GM21529 (cell line): Measurements from ENCODE around the gene RNF214.

ENCODE experiments used
- ATAC-seq: cut with Tn5 transposase; IDR thresholded peaks from one replicate; pipeline ENCODE4 v1.9.1; 2021; ENCODE audit not compliant: unreplicated experiment

RNF214 gene

DNA sequence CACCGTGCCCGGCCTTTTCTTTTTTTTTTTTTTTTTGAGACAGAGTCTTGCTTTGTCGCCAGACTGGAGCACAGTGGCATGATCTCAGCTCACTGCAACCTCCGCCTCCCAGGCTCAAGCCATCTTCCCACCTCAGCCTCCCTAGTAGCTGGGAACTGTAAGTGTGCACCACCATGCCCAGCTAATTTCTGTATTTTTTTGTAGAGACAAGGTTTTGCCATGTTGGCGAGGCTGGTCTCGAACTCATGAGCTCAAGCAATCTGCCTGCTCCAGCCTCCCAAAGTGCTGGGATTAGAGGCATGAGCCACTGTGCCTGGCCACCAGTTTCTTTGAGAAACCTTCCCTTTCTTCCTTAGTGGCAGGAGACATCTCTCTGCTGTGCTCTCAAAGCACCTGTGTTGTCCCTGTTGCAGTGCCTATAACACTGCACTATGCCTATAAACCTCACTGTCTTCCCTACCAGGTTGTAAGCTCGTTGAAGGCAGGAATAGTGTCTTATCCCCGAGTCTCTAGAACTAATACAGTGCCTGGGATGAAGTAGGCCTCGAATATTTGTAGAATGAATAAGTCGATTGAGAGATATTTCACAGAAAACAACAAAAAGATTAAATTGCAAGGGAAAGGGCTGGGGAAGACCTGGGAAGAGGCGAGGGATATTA, 19.6 kb upstream of the RNF214 start:
- no peak for ATAC-seq

DNA sequence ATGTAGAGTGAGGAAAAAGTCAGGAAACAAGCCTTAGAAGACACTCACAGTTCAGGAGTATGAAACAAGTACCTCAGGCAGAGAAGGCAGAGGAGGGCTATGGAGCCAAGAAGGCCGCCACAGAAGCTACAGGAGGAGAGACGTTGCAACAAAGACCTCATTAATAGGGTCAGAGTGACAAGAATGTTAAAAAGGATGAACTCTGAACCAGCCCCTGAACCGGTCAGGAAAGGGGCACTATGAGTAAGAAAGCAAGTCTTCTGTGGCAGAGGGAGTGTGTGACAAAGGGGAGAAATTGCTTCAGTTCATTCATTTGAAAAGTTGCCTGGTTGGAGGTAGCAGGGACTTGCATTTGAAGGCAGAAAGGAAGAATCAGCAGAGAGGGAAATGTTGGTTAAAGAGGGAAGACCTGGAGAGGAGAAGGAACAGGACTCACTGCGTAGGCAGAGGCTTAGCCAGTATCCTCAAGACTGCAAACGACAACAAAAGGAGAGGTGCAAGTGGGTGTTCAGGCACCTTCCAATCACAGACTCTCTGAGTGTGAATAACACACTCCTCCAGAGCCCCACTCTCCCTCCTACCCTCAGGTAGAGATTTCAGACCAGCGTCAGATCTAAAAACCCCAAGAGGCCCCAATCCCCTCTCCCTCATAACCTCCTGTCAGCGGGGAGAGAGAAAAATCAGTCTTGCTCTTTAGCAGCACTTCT, 17.9 kb upstream of the RNF214 start:
- no peak for ATAC-seq

DNA sequence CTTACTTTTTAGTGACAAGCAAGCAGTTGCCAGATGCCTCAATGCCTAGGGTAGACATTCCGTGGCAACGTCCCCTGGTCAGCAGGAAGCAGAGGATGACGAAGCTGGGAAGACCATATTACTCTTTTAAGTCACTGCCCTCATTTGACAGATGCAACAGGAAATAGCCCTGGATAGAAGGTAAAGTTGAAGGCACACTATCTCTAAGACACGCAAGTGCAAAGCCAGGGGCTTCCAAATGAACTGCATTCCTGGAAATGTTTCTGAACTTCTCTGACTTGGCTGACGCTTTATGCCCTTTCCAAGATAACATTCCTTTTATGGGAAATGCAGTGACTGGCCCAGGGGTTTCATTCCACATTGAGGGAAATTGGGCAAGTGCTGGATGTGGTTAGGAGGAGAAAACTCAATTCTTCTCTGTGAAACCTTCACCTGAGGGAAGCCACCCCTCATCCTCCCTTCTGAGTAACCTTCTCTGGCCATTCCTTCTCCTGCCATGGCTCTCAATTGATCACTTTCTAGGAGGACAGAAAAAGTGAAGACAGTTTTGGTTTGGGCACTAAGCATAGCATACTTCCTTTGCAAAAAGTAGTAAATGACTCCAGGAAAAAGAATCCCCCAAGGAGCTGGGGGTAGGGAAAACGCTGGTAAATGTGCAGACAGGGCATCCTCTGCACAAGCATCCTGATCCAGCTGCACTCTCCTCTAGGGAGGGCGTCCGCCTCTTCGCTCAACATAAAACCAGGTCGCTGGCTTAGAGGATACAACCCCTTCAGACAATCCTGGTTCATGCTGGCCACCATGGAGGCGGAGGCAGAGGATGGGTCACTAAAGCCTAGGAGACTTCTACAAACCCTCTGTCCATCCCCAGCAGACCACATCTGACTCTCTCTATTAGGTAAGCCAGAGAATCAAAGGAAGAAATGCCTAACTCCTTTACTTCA, 15.1 kb upstream of the RNF214 start:
- no peak for ATAC-seq

DNA sequence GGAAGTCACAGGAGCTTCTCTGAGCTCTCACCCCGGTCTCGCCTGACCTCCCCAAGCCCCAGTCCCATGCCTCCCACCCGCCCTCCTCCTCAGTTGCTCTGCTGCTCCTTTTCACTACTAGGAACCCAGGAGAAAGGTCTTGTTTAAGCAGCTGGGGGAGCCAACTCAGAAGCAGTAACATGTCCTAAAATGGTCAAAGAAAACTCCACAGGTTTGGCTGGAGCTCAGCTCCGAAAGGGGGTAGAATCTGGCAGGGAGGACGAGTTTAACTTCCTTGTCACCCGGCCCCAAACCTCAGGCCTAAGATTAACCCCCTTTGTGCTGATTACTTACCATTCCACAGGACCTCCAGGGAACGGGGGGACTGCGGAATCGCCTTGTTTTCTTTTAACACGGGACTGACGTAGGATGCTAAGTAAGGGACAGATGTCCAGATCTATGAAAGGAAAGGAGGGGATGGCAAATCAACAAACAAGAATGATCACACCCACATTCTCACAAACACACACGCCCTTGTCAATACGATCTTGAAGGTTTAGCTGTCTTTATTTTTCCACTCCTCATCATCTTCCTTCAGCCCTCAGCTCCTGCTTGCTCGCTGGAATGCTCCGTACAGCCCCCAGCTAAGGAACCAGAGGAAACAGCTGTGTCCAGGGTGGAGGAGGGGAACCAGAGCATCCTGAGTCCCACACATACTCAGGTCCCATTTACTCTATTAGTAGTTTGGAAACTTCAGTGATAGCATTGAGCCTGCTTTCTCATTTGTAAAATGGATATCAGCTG, 14.1 kb upstream of the RNF214 start:
- no peak for ATAC-seq

DNA sequence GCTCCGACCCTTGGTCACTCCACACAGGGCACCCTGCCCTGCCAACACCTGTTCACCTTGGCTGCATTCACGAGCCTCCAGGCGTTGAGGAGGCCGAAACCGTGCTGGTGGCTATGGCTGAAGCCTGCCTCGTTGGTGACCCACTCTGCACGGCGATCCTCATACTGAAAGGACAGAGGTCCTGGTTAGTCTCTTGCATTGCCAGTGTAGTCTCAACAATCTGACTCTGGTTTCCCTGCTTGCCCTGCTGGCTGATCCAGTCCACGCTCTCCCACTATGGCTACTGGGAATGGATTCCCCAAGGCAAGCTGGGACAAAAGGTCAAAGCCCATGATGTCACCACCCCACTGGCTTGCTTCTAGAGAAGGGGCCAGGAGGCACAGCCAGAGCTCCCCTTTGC, 13.5 kb upstream of the RNF214 start:
- ATAC-seq: no peak

DNA sequence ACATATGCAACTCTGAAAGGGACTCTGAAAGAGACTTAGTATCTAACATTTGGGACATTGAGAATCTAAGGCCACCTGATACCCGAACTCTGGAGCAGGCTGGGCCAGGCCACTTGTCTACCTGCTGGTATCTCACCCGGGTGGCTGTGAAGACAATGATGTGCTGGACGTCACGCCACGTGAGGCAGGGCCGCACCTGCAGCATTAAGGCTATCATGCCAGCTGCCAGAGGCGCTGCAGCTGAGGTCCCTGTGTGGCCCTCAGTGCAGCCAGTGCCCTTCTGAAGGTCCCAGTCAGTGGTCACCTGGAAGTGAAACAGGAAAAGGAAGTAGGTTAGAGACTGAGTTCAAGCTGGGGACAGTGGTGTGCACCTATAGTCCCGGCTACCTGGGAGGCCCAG, 13.0 kb upstream of the RNF214 start:
- ATAC-seq: no peak

DNA sequence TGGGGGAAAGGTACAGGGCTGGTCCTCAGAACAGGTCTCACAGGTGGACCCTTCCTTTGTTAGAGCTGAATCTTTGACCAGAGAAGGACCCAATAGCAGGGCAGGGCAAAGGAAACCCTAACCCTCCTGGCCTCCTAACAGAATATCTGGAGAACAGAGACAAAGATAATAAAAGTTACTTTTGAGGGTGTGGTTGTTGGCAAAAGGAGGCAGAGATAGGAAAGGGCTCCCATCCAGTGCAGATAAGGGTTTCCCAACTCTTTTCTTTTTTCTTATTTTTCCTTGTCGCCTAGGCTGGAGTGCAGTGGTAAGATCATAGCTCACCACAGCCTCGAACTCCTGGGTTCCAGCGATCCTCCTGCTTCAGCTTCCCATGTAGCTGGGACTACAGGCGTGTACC, 12.5 kb upstream of the RNF214 start:
- no peak for ATAC-seq

DNA sequence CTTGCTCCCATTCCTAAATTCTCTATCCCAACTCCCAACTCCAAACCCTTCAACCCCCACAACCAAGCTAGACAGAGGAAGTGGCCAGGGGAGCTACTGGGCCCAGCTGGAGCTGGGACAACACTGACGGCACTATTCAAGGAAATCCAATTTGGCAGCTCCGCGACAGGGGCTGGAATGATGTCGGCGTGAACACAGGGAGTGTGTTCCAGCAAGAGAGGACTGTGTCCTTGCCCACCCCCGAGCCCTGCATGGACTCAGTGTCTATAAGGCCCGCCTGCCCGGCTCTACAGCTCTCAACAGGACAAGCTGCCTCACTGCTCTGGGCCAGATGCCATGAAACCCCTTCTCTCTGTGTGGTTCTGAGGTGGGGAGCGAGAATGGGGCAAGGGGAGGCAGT, 11.9 kb upstream of the RNF214 start:
- no peak for ATAC-seq

DNA sequence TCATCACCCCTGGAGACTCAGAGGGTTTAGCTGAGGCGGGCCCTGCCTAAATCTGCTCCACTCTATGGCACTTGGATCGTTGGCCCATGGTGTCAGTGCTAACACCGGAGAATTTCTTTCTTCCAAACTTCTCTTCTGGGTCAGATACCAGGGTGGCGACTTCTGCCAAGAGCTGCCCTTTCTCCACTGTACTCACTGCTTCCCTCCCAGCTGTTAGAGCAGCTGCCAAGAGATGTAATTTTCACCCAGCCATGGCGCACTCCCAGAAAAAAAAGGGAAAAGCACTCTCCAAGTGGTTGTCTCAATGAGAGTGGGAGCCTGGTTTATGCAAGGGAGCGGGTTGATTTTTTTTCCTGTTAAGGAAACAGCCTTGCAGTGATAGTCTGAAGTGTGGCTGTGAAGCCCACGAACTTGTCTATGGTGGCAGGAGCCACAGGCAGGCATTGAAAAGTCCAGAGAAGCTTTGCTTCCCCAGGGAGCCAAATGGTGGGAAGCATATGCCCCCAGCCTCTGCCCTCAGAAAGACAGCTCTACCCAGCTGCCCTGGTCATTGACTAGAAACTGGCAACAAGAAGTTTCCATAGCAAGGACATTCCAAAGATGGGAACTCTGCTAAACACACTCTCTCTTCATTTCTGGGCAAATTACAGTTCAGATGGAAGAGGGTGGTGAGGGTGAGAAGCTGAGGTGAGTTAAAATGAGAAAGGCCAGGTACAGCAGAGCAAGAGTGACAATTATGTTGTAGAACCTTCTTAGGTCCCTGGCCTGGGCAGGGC, 11.3 kb upstream of the RNF214 start:
- ATAC-seq: no peak

DNA sequence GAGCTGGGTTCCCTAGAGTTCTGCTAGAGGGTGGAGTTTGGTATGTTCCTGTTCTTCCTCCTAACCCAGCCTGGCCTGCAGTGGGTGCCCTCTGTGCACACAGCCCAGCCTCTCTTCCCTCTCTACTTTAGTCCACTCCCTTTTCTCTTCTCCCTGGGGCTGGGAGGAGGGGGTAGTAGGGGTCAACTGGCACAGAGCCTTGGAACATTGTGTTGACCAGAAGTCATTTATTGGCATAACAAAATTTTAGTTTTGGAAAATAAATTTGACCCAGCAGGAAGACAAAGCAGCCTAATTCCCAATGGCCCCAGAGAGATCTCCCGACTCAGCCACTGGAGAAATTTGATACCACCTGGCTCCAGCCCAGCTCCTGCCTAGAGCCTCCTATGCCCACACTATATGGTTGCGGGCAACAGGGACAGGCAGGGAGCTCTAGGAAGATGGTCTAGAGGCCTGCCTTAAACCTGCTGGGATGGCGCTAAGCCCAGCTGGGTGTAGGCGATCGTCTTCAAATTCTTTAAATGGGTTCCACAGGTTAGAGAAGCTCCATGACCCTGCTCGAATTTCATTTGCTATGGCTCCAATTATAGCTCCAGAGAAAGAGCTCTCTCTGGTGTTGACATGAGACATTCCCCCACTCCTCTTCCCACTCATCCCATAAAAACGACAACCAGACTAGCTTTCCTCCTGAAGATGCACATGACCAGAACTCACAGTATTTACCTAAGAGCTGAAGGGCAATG, 10.5 kb upstream of the RNF214 start:
- no peak for ATAC-seq

DNA sequence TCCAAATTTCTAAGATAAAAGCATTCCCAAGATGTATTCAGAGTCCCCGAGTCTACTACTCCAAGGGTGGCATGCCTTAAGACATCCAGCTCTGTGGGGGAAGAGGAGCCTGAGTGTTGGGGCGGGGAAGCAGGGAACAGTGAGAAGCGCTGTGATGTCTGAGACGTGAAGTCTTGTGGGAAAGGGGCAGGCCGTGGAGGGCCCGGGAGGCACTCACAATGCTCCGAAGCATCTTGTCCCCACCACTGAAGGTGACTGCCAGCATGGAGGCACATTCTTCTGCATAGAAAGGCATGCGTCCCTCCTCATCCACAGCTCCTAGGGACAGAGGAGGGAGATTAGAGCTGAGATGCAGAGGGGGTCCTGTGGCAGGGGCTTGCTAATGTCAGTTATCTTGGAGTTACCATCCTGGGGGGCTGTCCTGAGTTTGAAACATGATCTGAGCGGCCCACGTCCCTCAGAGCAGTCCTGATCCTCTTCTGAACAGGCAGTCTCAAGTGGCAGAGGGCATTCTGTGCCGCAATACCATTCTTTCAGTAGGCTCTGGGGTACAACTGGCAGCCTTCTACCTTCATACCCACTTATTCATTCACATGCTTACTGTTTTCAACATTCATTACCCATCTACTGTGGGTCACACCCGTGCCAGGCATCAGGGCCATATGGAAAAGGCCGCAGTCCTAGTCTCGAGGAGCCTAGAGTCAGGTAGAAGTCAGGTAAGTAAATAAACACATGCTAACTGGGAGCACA, 9.3 kb upstream of the RNF214 start:
- no peak for ATAC-seq

DNA sequence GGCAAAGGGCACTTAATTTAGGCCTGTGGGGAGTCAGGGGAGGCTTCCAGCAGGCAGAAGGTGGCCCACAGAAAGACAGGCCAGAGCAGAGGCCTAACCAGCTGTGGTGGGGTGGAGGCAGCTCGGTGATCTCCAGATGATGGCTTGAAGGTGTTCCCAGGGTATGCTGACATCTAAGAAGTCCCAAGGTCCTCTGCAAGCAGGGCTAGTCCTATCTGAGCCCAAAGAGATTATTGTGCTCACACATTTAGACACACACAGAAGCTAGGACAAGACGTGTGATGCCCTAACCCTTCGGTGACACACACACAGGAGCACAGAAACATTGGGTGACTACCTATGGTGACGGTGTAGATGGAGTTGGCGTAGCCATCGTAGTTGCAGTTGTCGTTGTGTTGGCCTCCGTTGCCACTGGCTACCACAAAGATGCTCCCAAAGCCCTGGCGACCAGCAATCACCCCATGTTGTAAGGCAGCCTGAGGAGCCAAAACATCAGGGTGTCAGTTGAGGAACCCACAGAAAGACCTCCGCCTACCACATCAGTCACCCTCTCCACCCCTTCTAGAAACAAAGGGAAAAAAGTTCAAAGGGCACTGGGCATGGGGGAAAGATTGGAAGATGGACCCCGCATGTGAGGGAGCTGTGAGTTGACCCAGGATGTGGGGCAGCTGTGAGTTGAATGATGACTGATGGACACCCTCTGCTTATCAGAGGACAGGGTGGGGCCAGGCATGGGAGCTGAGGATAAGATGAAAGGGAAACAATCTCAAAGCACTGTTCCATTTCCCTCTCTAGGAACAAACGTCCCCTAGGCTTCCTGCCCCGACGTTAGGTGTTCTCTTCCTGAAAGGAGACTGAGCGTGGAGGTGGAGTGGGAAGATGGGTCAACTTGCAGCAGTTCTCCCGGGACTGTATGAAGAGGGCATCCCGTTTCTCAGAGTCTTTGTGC, 8.5 kb upstream of the RNF214 start:
- no peak for ATAC-seq

DNA sequence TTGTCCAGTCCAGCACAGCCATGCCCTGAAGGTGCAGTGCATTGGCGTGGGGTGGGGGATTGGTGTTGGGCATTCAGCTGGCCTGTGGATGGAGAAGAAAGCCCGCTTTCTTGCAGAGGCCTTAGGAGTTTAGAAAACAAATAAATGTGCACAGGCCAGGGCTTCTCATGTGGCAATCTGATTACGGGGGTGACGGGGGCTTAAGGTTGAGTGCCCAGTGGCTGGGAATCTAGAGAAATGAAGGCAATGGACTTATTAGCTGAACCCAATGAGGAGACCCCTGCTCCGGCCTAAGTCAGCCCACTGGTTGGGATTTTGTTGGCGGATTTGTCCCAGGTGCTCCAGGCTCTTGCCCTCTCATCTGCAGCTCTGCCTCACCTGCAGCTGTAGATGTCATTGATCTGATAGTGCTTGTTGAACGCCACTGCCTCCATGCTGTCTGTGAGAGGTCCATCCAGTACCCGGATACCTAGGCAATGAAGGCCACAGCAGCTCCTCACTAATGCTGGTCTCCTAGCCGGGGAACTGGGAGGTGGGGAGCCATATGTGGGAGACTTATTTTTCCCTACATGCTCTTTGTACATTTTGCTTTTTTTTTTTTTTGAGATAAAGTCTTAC, 6.8 kb upstream of the RNF214 start:
- no peak for ATAC-seq

DNA sequence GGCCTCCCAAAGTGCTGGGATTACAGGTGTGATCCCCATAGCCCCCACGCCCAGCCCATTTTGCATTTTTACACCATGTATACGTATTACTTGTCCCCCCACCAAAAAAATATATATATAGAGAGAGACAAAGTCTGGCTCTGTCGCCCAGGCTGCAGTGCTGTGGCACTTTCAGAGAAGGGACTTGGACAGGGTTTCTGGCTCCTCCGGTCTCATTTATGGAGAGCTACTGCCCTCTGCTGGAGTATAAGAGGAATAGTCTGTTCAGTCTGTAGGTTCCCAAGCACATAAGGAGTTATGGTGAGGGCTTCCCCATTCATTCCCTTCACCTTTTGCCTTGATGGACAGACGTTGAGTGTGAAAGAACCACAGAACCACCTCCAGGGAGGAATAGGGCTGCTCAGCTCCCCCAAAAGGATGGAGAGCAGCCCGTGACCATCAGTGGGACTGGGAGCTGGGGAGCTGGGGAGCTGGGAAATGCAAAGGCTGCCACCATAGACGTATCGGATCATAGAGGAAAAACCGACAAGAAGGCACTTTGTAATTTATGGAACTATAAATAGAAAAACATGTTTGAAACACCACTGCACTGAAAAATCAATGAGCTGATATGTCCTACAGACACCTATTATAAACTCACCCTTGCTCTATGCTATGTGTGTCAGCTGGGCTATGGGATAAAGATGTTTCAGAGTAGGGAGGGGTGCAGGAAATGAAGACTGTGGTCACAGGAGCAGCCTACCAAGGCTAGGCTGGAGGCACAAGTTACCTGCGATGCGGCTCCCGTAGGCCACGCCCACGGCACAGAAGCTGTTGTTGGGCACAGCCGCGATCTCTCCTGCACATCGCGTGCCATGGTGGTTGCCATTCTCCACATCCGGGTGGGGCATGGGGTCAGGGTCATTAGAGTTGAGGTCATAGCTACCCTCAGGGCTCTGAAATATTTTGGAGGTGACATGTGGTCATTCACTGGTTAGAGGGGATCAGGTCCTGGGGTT, 5.8 kb upstream of the RNF214 start:
- ATAC-seq: peak; percentile 65

DNA sequence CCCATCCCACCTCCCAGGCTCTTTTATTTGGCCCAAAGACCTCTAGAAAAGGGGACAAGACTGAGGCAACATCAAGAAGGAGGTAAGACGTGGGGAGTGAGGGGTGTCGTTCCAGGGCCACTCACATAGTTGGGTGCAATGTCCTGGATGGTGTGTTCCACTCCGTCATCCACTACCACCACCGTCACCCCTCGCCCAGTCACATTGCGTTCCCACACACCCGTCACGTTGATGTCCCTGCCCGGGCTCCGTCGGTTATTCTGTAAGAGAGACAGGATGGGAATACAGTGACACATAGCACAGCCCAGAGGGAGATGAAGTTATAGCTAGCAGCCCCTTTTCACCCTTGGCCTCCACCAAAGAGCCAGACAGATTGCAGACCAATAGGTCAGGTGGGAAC, 4.4 kb upstream of the RNF214 start:
- ATAC-seq: no peak

DNA sequence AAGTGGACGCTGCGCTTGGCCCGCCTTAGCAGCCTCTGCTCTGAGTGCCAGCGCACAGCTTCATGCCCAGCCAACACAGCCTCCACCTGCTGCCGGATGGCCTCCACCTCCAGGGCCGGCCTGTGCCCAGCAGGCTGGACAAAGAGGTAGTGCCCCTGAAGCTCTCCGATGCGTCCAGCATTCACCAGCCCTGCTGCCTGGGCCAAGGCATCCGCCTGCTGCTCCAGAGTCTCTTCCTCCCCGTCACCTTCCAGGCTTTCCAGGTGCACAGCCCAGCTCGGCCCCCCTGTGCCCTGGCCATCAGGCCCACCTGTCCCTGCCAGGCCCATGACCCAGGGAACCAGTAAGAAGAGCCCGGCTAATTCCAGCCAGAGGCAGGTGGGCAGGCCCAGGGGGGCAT, 3.1 kb upstream of the RNF214 start:
- ATAC-seq: no peak
